ENCODE data around the gene A3GALT2. TPM values are rescaled to one million over a fixed set of nuclear protein-coding genes. Genes with fewer than 3 reads are reported as not detected.

A3GALT2 gene
- total RNA-seq, 1 experiment from 2014 or later = not detected

Small RNA genes within 50 kb of the gene (microRNA-seq; reads per million reads assigned to microRNA genes)
- 25.4 reads per million, percentile 61 among the genes with 10 or more reads in this experiment for gene MIR3605

Other genes starting within 250 kb of the A3GALT2 start
- 1.6 and 4.3 TPM in 2 replicates for gene AZIN2, start 239.9 kb downstream of the A3GALT2 start, total RNA-seq (2022)
- gene TRIM62, start 139.1 kb downstream of the A3GALT2 start, total RNA-seq (2022) = 2.4 and 2.8 TPM in 2 replicates
- gene ZNF362, start 64.6 kb downstream of the A3GALT2 start, total RNA-seq (2022) = 14.8 and 15.8 TPM in 2 replicates
- gene PHC2, start 110.0 kb upstream of the A3GALT2 start, total RNA-seq (2022) = 117 and 137 TPM in 2 replicates
- 5.1 and 8.2 TPM in 2 replicates for gene ZSCAN20, start 151.5 kb upstream of the A3GALT2 start, total RNA-seq (2022)

All from MCF 10A (cell line).